C4-2B (cell line): ENCODE data around the gene AUTS2.

Experiments used
- ZFX ChIP-seq: fragments of 450-650 bp; IDR thresholded peaks from 2 replicates; pipeline ENCODE4 v1.6.1; 2017
- TF ChIP-seq, protein P1 (sequence below): fragments of 450-650 bp; conservative IDR thresholded peaks from 2 replicates; pipeline ENCODE4 v1.5.1; 2017; ENCODE audit warnings: mild to moderate bottlenecking

DNA sequence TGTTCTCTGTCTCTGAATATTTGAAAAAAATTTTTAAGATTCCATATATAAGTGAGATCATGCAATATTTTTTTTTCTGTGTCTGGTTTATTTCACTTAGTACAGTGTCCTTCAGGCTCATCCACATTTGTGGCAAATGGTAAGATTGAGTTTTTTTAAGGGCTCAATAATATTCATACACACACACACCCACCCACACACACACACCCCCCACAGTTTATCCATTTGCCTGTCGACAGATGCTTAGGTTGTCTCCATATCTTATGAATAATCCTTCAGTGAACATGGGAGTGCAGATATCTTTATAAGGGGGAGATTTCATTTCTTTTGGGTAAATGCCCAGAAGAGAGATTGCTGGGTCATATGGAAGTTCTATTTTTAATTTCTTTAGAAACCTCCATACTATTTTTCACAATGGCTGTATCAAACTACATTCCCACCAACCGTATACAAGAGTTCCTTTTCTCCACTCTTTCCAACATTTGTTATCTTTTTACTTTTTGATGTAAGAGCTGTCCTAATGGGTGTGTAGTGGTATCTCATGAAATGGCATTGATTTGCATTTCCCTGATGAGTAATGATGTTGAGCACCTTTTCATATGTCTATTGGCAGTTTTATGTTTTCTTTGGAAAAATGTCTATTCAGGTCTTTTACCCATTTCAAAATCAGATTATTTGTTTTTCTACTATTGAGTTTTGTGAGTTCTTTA lies 35.0 kb downstream of the AUTS2 start:
- TF ChIP-seq, protein P1, sequence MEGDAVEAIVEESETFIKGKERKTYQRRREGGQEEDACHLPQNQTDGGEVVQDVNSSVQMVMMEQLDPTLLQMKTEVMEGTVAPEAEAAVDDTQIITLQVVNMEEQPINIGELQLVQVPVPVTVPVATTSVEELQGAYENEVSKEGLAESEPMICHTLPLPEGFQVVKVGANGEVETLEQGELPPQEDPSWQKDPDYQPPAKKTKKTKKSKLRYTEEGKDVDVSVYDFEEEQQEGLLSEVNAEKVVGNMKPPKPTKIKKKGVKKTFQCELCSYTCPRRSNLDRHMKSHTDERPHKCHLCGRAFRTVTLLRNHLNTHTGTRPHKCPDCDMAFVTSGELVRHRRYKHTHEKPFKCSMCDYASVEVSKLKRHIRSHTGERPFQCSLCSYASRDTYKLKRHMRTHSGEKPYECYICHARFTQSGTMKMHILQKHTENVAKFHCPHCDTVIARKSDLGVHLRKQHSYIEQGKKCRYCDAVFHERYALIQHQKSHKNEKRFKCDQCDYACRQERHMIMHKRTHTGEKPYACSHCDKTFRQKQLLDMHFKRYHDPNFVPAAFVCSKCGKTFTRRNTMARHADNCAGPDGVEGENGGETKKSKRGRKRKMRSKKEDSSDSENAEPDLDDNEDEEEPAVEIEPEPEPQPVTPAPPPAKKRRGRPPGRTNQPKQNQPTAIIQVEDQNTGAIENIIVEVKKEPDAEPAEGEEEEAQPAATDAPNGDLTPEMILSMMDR: no peak
- no peak for TF ChIP-seq ZFX
